ENCODE measurements around the gene GPRC5B.

Gene GPRC5B

GRCh38 chr16:19844945-19845641 lies 39.6 kb downstream of the GPRC5B start:
- DNase-seq (ENCODE audit: low spot score): peak; percentile 89

- no peak for DNase-seq (ENCODE audit: low spot score)
Measured at GRCh38 chr16:19843371-19843770, 41.3 kb downstream of the GPRC5B start.

- DNase-seq (ENCODE audit: low spot score): no peak
Measured at GRCh38 chr16:19842426-19843157, 42.1 kb downstream of the GPRC5B start.

GRCh38 chr16:19841184-19841583 lies 43.5 kb downstream of the GPRC5B start:
- DNase-seq (ENCODE audit: low spot score): no peak

GRCh38 chr16:19840524-19841110 lies 44.0 kb downstream of the GPRC5B start:
- no peak for DNase-seq (ENCODE audit: low spot score)

GRCh38 chr16:19837984-19838707 lies 46.5 kb downstream of the GPRC5B start:
- DNase-seq (ENCODE audit: low spot score): no peak

GRCh38 chr16:19837331-19837980 lies 47.2 kb downstream of the GPRC5B start:
- no peak for DNase-seq (ENCODE audit: low spot score)

- DNase-seq (ENCODE audit: low spot score): peak; percentile 53
Measured at GRCh38 chr16:19835968-19836421, 48.7 kb downstream of the GPRC5B start.

- DNase-seq (ENCODE audit: low spot score): no peak
Measured at GRCh38 chr16:19835196-19835595, 49.5 kb downstream of the GPRC5B start.

- no peak for DNase-seq (ENCODE audit: low spot score)
Measured at GRCh38 chr16:19833581-19833980, 51.1 kb downstream of the GPRC5B start.

- DNase-seq (ENCODE audit: low spot score): no peak
Measured at GRCh38 chr16:19833176-19833575, 51.5 kb downstream of the GPRC5B start.

- peak; percentile 84 for DNase-seq (ENCODE audit: low spot score)
Measured at GRCh38 chr16:19831678-19832077, 53.0 kb downstream of the GPRC5B start.

GRCh38 chr16:19830902-19831560 lies 53.6 kb downstream of the GPRC5B start:
- no peak for DNase-seq (ENCODE audit: low spot score)

- DNase-seq (ENCODE audit: low spot score): no peak
Measured at GRCh38 chr16:19829844-19830692, 54.6 kb downstream of the GPRC5B start.

GRCh38 chr16:19824216-19824615 lies 60.4 kb downstream of the GPRC5B start:
- no peak for DNase-seq (ENCODE audit: low spot score)

- no peak for DNase-seq (ENCODE audit: low spot score)
Measured at GRCh38 chr16:19823322-19823721, 61.3 kb downstream of the GPRC5B start.

GRCh38 chr16:19822533-19822932 lies 62.1 kb downstream of the GPRC5B start:
- no peak for DNase-seq (ENCODE audit: low spot score)

- DNase-seq (ENCODE audit: low spot score): no peak
Measured at GRCh38 chr16:19817875-19818274, 66.8 kb downstream of the GPRC5B start.

- no peak for DNase-seq (ENCODE audit: low spot score)
Measured at GRCh38 chr16:19817122-19817521, 67.5 kb downstream of the GPRC5B start.

GRCh38 chr16:19815418-19815817 lies 69.2 kb downstream of the GPRC5B start:
- DNase-seq (ENCODE audit: low spot score): no peak
